ENCODE results near the gene CYB561.

DNA sequence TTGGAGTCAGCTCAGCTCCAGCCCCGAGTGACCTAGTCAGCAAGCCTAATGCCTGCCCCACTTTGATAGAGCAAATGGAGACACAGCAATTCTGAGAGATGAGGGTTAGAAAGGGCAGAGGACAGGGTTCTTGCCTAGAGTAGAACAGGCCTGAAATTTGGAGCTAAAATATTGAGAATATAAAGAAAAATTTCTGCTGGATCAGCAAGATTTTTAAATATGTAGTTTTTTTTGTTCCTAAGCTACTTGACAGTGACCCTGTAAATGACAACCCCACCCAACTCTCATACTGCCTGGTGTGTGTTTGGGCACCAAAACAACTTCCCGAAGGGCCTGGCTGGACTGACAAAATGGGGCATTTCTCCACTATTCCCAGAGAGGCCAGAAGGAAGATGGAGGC lies 26.7 kb downstream of the CYB561 start:
- TF ChIP-seq POLR2A (IDR thresholded peaks at IDR 0.05; ENCODE audit: low read depth, low read length), result no peak
- TF ChIP-seq, protein P1, sequence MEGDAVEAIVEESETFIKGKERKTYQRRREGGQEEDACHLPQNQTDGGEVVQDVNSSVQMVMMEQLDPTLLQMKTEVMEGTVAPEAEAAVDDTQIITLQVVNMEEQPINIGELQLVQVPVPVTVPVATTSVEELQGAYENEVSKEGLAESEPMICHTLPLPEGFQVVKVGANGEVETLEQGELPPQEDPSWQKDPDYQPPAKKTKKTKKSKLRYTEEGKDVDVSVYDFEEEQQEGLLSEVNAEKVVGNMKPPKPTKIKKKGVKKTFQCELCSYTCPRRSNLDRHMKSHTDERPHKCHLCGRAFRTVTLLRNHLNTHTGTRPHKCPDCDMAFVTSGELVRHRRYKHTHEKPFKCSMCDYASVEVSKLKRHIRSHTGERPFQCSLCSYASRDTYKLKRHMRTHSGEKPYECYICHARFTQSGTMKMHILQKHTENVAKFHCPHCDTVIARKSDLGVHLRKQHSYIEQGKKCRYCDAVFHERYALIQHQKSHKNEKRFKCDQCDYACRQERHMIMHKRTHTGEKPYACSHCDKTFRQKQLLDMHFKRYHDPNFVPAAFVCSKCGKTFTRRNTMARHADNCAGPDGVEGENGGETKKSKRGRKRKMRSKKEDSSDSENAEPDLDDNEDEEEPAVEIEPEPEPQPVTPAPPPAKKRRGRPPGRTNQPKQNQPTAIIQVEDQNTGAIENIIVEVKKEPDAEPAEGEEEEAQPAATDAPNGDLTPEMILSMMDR (conservative IDR thresholded peaks at IDR 0.05; ENCODE audit: low read depth, low read length), result no peak
- TF ChIP-seq RAD21 (IDR thresholded peaks at IDR 0.05; ENCODE audit: low read length), result no peak
- TF ChIP-seq NFE2L2 (IDR thresholded peaks at IDR 0.05; ENCODE audit: low read depth, low read length), result no peak
- no peak for TF ChIP-seq RFX5 (IDR thresholded peaks at IDR 0.05; ENCODE audit: low read depth, low read length)
- no peak for TF ChIP-seq BHLHE40 (IDR thresholded peaks at IDR 0.05; ENCODE audit: low read depth, low read length)
- TF ChIP-seq CEBPB (IDR thresholded peaks at IDR 0.05; ENCODE audit: low read depth, low read length), result no peak
- no peak for TF ChIP-seq SMC3 (IDR thresholded peaks at IDR 0.05; ENCODE audit: low read depth, low read length)

All from IMR-90 (cell line).